Kidney epithelial cell (primary cell): Measurements from ENCODE around the gene KRR1. TPM values are rescaled to one million over a fixed set of nuclear protein-coding genes. Genes with fewer than 3 reads are reported as not detected.
"Not testable (repeated sequence)": the region's sequence is repeated elsewhere in the genome, so short reads cannot be mapped to it uniquely, and the experiment has no call there.

ENCODE experiments used
- DNase-seq: peaks from one replicate; pipeline ENCODE4 v3.0.0-alpha.2; 2010; ENCODE audit warnings: low read depth
- H3K27me3 ChIP-seq: 2 replicates; pipeline ENCODE4 v1.6.0; 2011; ENCODE audit warnings: low read length; ENCODE audit not compliant: control insufficient read depth, insufficient read depth
- H3K36me3 ChIP-seq: 2 replicates; pipeline ENCODE4 v1.5.1; 2011; ENCODE audit warnings: low read length; ENCODE audit not compliant: control insufficient read depth, insufficient read depth
- H3K4me3 ChIP-seq: 2 replicates; pipeline ENCODE4 v1.5.1; 2011; ENCODE audit warnings: low read depth, mild to moderate bottlenecking, control low read depth, low read length
- total RNA-seq: library from RNA; depleted of rRNA; stranded (reverse); fragments of >200 nt; gene quantifications from 2 replicates; pipeline ENCODE4 v1.2.3, GENCODE V29; 2015
- TF ChIP-seq, protein P1 (sequence below): IDR thresholded peaks from 2 replicates; pipeline ENCODE4 v1.5.1; 2011; ENCODE audit warnings: mild to moderate bottlenecking, moderate library complexity, low read length, control low read depth, inconsistent platforms; ENCODE audit not compliant: insufficient read depth, poor library complexity, severe bottlenecking

The KRR1 gene
- total RNA-seq, 1 donor from 2014 or later: 31.2 TPM

DNA sequence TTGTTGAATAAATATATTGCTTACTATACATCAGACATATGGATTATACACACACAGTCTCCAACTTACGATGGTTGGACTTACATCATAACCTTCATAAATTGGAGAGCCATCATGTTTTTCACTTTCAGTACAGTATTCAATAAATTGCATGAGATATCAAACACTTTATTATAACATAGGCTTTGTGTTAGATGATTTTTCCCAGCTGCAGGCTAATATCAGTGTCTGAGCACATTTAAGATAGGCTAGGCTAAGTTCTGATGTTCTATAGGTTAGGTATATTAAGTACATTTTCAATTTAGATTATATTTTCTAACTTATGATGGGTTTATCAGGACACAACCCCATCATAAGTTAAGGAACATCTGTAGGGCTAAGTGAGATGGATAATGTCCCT, 17.9 kb upstream of the KRR1 start:
- TF ChIP-seq, protein P1, sequence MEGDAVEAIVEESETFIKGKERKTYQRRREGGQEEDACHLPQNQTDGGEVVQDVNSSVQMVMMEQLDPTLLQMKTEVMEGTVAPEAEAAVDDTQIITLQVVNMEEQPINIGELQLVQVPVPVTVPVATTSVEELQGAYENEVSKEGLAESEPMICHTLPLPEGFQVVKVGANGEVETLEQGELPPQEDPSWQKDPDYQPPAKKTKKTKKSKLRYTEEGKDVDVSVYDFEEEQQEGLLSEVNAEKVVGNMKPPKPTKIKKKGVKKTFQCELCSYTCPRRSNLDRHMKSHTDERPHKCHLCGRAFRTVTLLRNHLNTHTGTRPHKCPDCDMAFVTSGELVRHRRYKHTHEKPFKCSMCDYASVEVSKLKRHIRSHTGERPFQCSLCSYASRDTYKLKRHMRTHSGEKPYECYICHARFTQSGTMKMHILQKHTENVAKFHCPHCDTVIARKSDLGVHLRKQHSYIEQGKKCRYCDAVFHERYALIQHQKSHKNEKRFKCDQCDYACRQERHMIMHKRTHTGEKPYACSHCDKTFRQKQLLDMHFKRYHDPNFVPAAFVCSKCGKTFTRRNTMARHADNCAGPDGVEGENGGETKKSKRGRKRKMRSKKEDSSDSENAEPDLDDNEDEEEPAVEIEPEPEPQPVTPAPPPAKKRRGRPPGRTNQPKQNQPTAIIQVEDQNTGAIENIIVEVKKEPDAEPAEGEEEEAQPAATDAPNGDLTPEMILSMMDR: no peak
- no peak for DNase-seq
- H3K4me3 ChIP-seq: no peak overlapping the region
- no peaks in the 10 kb centered on the region for H3K27me3 ChIP-seq
- H3K36me3 ChIP-seq: no peaks in the 10 kb centered on the region

DNA sequence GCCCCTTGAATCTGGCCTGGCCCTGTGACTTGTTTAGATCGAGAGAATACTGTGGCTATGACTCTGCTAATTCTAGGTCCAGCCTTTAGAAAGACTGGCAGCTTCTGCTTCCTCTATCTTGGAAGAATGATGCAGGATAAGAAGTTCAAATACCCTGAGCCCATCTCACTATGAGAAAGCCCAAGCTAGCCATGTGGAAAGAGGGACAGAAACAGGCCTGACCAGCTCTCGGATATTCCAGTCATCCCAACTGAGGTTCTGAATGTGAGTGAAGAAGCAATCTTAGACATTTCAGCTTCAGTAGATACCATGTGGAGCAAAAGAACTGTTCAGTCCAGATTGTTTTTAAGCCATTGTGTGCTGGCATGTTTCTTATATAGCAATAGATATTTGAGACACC, 17.3 kb upstream of the KRR1 start:
- TF ChIP-seq, protein P1: no peak
- no peak for DNase-seq
- Histone ChIP-seq H3K4me3 (no peak overlapping the region), H3K36me3 (no peaks in the 10 kb centered on the region), H3K27me3 (no peaks in the 10 kb centered on the region)

DNA sequence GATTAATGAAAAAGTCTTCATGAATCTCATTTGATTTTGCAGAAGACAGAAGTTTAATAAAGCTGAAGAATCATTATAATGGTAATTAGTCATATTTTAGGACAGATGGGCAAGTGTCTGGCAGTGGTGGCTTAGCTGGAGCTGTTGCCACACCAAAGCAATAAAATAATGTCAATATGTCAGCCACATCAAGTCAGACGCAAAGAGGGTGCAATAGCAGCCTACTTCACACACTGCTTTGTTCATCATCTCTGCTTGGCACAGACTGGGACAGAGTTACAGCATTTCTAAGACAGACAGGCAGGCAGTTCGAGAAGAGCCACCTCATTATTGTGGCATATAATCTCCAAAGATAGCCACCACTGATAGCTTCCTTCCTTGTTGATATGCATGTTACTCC, 16.9 kb upstream of the KRR1 start:
- Histone ChIP-seq H3K27me3 (no peaks in the 10 kb centered on the region), H3K36me3 (no peaks in the 10 kb centered on the region), H3K4me3 (no peak overlapping the region)
- no peak for DNase-seq
- TF ChIP-seq, protein P1: no peak

DNA sequence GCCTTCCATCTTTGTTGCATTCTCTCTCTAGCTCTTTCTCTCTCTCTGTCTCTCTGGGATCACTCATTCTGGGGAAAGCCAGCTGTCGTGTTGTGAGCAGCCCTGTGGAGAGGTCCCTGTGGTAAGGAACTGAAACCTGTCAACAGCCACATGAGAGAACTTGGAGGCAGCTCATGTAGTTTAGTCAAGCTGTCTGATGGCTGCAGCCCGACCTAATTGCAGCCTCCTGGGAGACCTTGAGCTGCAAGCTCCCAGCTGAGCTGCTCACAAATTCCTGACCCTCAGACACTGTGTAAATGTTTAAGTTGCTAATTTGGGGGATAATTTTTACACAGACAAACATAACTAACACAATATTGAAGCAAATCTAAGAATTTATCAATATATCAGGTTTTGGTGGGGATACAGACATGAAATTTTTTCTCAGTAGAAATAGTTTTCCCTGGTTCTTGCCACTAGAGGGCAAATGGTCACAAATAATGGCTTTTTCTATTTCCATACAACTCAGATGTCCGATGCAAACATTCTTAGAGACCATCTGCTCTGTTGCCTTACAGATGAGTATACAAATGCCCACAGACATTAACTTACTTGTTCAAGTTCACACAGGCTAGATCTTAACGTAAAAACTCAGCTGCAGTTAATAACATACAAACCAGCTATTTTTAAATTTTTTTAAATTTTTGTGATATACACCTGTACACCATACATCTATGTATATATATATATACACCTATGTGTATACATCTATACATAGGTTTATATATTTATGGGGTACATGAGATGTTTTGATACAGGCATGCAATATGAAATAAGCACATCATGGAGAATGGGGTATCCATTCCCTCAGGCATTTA, 15.5 kb upstream of the KRR1 start:
- TF ChIP-seq, protein P1: peak; percentile 54
- no peak overlapping the region for H3K4me3 ChIP-seq
- peak; percentile 23 for DNase-seq
- H3K36me3 ChIP-seq: no peaks in the 10 kb centered on the region
- H3K27me3 ChIP-seq: no peaks in the 10 kb centered on the region

DNA sequence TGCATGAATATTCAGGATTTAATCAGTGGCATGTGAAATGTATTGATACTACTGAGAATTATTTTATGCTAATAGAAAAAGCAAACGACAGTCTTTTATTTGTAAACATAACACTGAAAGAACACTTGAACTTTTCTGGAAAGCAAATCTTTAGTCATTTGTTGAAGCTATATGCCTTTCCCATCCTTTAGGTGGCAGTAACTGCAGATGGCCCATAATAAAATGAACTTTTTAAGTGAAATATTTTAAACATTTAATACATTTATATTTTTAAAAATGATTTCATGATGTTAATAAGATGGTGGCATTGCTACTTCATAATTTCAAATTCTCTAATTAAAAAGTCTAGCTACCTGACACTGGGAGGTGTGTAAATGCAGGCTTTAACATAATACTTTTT, 13.9 kb upstream of the KRR1 start:
- no peak overlapping the region for H3K4me3 ChIP-seq
- no peaks in the 10 kb centered on the region for H3K36me3 ChIP-seq
- TF ChIP-seq, protein P1: peak; percentile 47
- DNase-seq: no peak
- no peaks in the 10 kb centered on the region for H3K27me3 ChIP-seq

DNA sequence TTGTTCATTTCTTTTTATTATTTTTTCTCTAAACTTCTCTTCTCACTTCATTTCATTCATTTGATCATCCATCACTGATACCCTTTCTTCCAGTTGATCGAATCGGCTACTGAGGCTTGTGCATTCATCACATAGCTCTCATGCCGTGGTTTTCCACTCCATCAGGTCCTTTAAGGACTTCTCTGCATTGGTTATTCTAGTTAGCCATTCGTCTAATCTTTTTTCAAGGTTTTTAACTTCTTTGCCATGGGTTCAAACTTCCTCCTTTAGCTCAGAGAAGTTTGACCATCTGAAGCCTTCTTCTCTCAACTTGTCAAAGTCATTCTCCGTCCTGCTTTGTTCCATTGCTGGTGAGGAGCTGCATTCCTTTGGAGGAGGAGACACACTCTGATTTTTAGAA, 10.7 kb upstream of the KRR1 start:
- not testable (repeated sequence) for H3K4me3 ChIP-seq, H3K27me3 ChIP-seq, H3K36me3 ChIP-seq, DNase-seq

DNA sequence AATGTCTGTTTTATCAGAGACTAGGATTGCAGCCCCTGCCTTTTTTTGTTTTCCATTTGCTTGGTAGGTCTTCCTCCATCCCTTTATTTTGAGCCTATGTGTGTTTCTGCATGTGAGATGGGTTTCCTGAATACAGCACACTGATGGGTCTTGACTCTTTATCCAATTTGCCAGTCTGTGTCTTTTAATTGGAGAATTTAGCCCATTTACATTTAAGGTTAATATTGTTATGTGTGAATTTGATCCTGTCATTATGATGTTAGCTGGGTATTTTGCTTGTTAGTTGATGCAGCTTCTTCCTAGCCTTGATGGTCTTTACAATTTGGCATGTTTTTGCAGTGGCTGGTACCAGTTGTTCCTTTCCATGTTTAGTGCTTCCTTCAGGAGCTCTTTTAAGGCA, 9.8 kb upstream of the KRR1 start:
- H3K4me3 ChIP-seq, DNase-seq, H3K36me3 ChIP-seq, H3K27me3 ChIP-seq: not testable (repeated sequence)
